Aorta (tissue), 5 donors: ENCODE data around the gene PRKAR1B. TPM values are rescaled to one million over a fixed set of nuclear protein-coding genes. Genes with fewer than 3 reads are reported as not detected.

Source experiments
- ATAC-seq: fragments of 200-7000 bp; cut with Tn5 transposase; one replicate; pipeline ENCODE4 v1.9.1; 2022; ENCODE audit warnings: moderate library complexity; ENCODE audit not compliant: low FRiP score
- DNase-seq, 2 donors: peaks; one replicate each; pipeline ENCODE4 v3.0.0-alpha.2; 2020
- H3K27ac ChIP-seq, 2 donors: one replicate each; pipeline ENCODE4 v1.5.1; 2013; ENCODE audit warnings: low read length in 2 of 2, mild to moderate bottlenecking in 2 of 2, moderate library complexity in 2 of 2, control low read depth in 1 of 2, inconsistent platforms in 1 of 2, low read depth in 1 of 2
- H3K27me3 ChIP-seq, 2 donors: one replicate each; pipeline ENCODE4 v1.6.1; 2013; ENCODE audit warnings: control low read depth in 1 of 2, low read length in 1 of 2, mild to moderate bottlenecking in 1 of 2, moderate library complexity in 1 of 2; ENCODE audit not compliant: insufficient read depth in 2 of 2, control insufficient read depth in 1 of 2
- H3K36me3 ChIP-seq, 2 donors: one replicate each; pipeline ENCODE4 v1.6.1; 2013; ENCODE audit warnings: control low read depth in 1 of 2, low read length in 1 of 2, mild to moderate bottlenecking in 1 of 2; ENCODE audit not compliant: insufficient read depth in 2 of 2, control insufficient read depth in 1 of 2
- H3K4me1 ChIP-seq, 2 donors: one replicate each; pipeline ENCODE4 v1.6.1; 2013; ENCODE audit warnings: low read length in 2 of 2, control low read depth in 1 of 2, mild to moderate bottlenecking in 1 of 2, moderate library complexity in 1 of 2; ENCODE audit not compliant: insufficient read depth in 2 of 2, control insufficient read depth in 1 of 2
- H3K4me3 ChIP-seq, 2 donors: one replicate each; pipeline ENCODE4 v1.5.1; 2013; ENCODE audit warnings: low read length in 2 of 2, control low read depth in 1 of 2, mild to moderate bottlenecking in 1 of 2
- H3K9me3 ChIP-seq: one replicate; pipeline ENCODE4 v1.6.1; 2013; ENCODE audit warnings: mild to moderate bottlenecking, low read length; ENCODE audit not compliant: control insufficient read depth
- WGBS, 2 donors: extraction: QIAGEN DNeasy Blood & Tissue Kit; methylation state at CpG; one replicate each; pipeline ENCODE4 v1.1.7; 2013; 5-methylcytosine and 5-hydroxymethylcytosine counted together
- intact Hi-C, 2 donors: fragments of 100-400 bp; cut with DNase I; formaldehyde crosslinking; loops; one replicate each; pipeline versions ENCODE4 v1.14.2 to v1.15.0; 2022
- polyA plus RNA-seq, 2 donors: library from polyadenylated mRNA; stranded (reverse); fragments of 200-250 nt; gene quantifications; one replicate each; pipeline ENCODE4 v1.2.3, GENCODE V29; 2013
- total RNA-seq, 2 donors: library from RNA; stranded (reverse); fragmentation: NEBNext Ultra II Directional; extraction: Animal tissue kit (Norgen Biotek cat#: 25700); gene quantifications; one replicate each; pipeline ENCODE4 v1.2.1, GENCODE V29; 2021
- donor health status: healthy with polysubstance abuse.
- donor health status: Bipolar disorder and iron deficiency.
- donor health status: DM: no; HTN: no; CAD: no.
- donor health status: DM: no; HTN: no; CAD: no.
- donor health status: DM: yes; HTN: yes; CAD: no.

The PRKAR1B gene
- total and polyA plus RNA-seq, 4 donors = 6.6 to 16.2 (median 14.1) TPM

DNA sequence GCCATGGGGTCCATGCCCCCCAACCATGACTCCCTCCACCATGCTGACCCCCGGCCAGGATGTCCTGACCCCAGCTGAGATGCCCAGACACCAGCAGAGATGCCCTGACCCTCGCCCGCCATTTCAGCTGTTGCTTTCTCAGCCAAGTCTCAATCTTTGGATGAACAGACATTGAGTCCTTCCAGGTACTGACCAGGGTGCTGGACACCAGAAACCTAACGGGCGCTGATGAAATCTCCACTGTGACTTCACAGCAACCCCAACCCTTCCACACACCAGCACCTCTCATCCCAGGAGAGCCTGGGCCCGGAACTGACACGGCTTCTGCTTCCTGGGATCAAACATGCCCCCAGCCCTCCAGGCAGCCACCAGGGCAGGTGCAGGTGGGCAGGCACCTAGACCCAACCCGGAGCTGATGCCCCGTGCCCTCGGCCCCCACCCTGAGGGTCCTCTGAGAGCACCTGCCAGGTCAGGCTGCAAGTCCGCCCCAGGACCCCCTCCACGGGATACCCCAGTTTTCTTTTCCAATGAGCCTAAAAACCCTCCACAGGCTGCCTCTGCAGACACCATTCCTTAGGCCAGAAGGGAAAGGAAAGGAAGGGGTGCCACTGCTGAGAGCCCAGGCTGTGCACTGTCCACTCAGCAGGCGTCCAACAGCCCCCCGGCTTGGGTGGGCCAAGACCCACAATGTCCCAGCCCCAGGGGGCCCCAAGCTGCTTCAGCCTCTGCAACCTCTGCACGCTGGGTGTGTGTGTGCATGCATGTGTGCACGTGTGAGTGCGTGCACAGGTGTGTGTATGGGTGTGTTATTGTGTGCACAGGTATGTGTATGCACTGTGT lies 164.1 kb downstream of the PRKAR1B start:
- Histone ChIP-seq H3K4me3 (no peak overlapping the region), H3K9me3 (no peaks in the 10 kb centered on the region), H3K4me1 (no peaks in the 10 kb centered on the region), H3K27ac (no peak overlapping the region), H3K36me3 (no peaks in the 10 kb centered on the region), H3K27me3 (no peaks in the 10 kb centered on the region)
- ATAC-seq (no peak), DNase-seq (no peak)
- WGBS, 2 donors = 91 to 94% methylated on average over 17 of the region's 17 CpGs
- intact Hi-C loops = no loop called here

DNA sequence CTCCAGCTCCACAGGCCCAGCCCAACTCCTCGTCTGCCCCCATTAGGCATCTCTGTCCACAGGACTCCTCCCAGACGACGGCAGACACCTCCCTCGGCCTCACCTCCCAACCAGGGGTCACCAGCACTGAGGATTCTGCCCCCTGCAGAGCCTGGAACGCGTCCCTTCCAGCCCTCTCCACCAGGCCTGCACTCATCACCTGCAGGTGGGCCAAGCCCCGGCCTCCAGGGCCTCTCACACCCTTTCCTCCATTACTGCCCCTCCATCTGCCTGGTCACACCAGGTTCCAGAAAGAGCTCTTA lies 164.8 kb downstream of the PRKAR1B start:
- H3K4me1 ChIP-seq = no peaks in the 10 kb centered on the region
- H3K4me3 ChIP-seq = no peak overlapping the region
- intact Hi-C loops = no loop called here
- H3K27ac ChIP-seq = no peak overlapping the region
- no peak for ATAC-seq
- DNase-seq = no peak
- no peaks in the 10 kb centered on the region for H3K27me3 ChIP-seq
- 96% methylated on average over 7 of the region's 7 CpGs for WGBS, 2 donors
- no peaks in the 10 kb centered on the region for H3K36me3 ChIP-seq
- no peaks in the 10 kb centered on the region for H3K9me3 ChIP-seq

GRCh38 chr7:561631-562373 lies 165.3 kb downstream of the PRKAR1B start:
- Histone ChIP-seq H3K9me3 (no peaks in the 10 kb centered on the region), H3K4me1 (no peaks in the 10 kb centered on the region), H3K27me3 (no peaks in the 10 kb centered on the region), H3K36me3 (no peaks in the 10 kb centered on the region), H3K27ac (no peak overlapping the region), H3K4me3 (no peak overlapping the region)
- WGBS, 2 donors = 88 to 89% methylated on average over 40 to 44 of the region's 44 CpGs
- no peak for ATAC-seq
- intact Hi-C loops = no loop called here
- no peak for DNase-seq

DNA sequence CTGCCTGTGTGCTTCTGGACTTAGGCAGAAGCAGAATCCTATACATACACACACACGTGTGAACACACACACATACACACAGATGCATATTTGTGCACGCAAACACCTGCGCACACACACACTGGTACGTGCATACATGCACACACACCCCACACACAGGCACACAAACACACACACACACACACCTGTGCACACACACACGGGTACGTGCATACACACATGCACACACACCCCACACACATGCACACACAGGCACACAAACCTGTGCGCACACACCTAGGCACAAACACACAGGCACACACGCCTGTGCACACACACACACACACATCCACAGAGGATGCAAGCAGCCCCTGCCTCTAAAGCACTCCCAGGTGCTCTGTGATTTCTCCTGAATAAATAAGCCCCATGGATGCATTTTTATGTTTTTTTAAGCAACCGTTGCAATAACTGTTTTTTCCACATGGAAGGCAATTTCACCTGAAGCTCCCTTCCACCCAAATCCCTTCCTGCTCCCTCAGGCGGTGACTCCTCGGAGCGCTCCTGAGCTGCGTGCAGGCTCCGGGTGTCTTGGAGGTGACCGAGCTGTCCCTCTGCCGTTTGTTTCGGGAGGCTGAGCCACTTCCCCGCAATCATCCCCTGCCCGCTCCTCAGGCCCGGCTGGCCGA lies 166.0 kb downstream of the PRKAR1B start:
- no peak for ATAC-seq
- 91 to 92% methylated on average over 21 of the region's 21 CpGs for WGBS, 2 donors
- no peaks in the 10 kb centered on the region for H3K27me3 ChIP-seq
- no peaks in the 10 kb centered on the region for H3K9me3 ChIP-seq
- intact Hi-C loops = no loop called here
- no peak overlapping the region for H3K4me3 ChIP-seq
- no peaks in the 10 kb centered on the region for H3K4me1 ChIP-seq
- H3K27ac ChIP-seq = no peak overlapping the region
- H3K36me3 ChIP-seq = no peaks in the 10 kb centered on the region
- no peak for DNase-seq

DNA sequence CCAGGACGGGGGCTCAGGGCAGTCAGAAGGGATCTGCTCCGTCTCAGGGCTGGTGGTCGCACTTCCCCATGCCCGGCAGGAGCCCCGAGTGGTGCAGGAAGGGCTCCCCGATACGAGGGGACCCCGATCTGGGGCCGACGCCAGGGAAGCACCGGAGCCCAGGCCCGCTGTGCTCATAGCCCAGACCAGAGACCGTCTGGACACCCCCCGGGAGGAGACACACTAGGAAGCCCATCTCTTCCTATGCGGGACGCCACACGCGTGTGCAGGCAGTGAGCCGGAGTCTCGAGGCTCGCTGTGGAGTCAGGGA lies 167.7 kb downstream of the PRKAR1B start:
- Histone ChIP-seq H3K27ac (no peak overlapping the region), H3K9me3 (no peaks in the 10 kb centered on the region), H3K4me1 (no peaks in the 10 kb centered on the region), H3K36me3 (no peaks in the 10 kb centered on the region), H3K27me3 (no peaks in the 10 kb centered on the region), H3K4me3 (no peak overlapping the region)
- 94 to 95% methylated on average over 21 of the region's 21 CpGs for WGBS, 2 donors
- no peak for ATAC-seq
- no peak for DNase-seq
- intact Hi-C loops = loop anchor here in 1 of 2 donors (5.0 kb wide), 1 partner anchor 43 kb away; no protein-coding TSS in a partner anchor

- no peaks in the 10 kb centered on the region for H3K9me3 ChIP-seq
- no peaks in the 10 kb centered on the region for H3K36me3 ChIP-seq
- no peak overlapping the region for H3K4me3 ChIP-seq
- H3K27me3 ChIP-seq = no peaks in the 10 kb centered on the region
- no peaks in the 10 kb centered on the region for H3K4me1 ChIP-seq
- ATAC-seq (peak; percentile 68), DNase-seq (peak in 1 of 2 donors; percentile 82)
- 5 to 11% methylated on average over 12 of the region's 12 CpGs for WGBS, 2 donors
- peak overlapping the region in 1 of 2 donors; percentile 77 for H3K27ac ChIP-seq
- intact Hi-C loops = loop anchor here in 1 of 2 donors (5.0 kb wide), 1 partner anchor 45 kb away; no protein-coding TSS in a partner anchor
These were observed 169.6 kb downstream of the PRKAR1B start for GRCh38 chr7:557558-557881.

DNA sequence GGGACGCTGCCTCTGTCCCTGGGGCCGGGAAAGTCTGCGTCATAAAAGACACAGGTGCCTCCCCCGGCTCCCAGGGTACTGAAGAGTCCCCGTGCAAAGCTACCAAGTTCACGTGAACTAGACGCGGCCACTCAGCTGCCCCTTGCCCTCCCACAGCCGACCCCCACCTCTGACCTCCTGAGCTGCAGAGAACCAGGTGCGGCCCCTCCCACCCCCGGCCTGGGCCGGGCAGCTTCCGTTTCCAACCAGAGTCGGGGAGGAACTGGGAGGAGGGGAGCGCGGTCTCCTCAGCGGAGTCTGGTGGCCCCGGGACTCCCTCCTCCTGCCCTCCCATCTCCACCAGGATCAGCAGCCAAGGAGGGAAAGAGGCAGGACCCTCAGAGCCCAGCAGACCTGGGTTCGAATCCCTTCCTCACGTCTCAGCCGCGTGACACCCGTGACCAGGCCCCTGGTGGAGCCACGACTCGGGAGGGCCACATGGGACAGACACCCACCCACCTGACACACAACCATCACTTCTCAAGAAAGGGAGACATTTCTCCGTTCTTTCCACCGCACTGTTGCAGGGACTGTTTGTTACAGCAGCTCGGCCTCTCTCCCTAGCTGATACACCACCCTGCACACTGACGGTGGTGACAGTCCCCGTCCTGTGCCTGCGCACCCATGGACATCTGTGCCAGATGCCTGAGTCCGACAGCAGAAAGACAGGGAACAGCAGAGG lies 170.1 kb downstream of the PRKAR1B start:
- Histone ChIP-seq H3K36me3 (no peaks in the 10 kb centered on the region), H3K4me3 (no peak overlapping the region), H3K9me3 (no peaks in the 10 kb centered on the region), H3K4me1 (no peaks in the 10 kb centered on the region), H3K27ac (peak overlapping the region in 1 of 2 donors; percentile 77), H3K27me3 (no peaks in the 10 kb centered on the region)
- intact Hi-C loops = loop anchor here in 1 of 2 donors (5.0 kb wide), 1 partner anchor 45 kb away; no protein-coding TSS in a partner anchor
- WGBS, 2 donors = 91% methylated on average over 32 of the region's 32 CpGs
- DNase-seq = no peak
- ATAC-seq = no peak

DNA sequence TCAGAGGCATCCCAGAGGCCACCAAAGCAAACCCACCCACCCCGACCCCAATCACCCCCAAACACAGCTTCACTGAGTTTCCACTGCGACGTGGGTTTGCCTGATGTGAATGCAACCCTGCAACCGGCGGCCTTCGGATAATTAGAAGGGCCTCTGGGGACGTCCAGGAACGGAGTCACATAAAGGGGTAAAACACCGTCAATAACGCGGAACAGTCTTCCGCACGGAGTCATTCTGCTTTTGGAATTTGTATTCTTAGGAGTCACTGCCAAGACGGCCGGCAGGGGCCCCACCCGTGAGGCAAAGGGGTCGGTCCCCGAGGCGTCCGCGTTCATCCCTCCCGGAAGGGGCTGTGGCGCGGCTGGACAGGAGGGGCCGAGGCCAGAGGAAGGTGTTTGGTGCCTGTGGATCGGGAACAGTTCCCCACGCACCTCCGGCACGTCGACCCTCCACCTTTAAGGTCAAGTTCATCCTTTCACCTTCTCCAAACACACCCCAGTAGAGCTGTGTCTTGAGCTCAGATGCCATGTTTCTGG lies 170.7 kb downstream of the PRKAR1B start:
- Histone ChIP-seq H3K27me3 (no peaks in the 10 kb centered on the region), H3K4me3 (no peak overlapping the region), H3K36me3 (no peaks in the 10 kb centered on the region), H3K9me3 (no peaks in the 10 kb centered on the region), H3K4me1 (no peaks in the 10 kb centered on the region), H3K27ac (no peak overlapping the region)
- DNase-seq (no peak), ATAC-seq (no peak)
- WGBS, 2 donors = 65 to 72% methylated on average over 30 of the region's 30 CpGs
- intact Hi-C loops = loop anchor here in 1 of 2 donors (5.0 kb wide), 1 partner anchor 46 kb away; no protein-coding TSS in a partner anchor
